ENCODE measurements around the gene DOCK3.

GRCh38 chr3:50817756-50818529, 143.2 kb downstream of the DOCK3 start:
- TF ChIP-seq CTCF (IDR thresholded peaks at IDR 0.05) (no peak), POLR2AphosphoS5 (IDR thresholded peaks at IDR 0.05) (no peak)
